ENCODE data around the gene A4GNT. TPM values are rescaled to one million over a fixed set of nuclear protein-coding genes. Genes with fewer than 3 reads are reported as not detected.
"Not testable (repeated sequence)": the region's sequence is repeated elsewhere in the genome, so short reads cannot be mapped to it uniquely, and the experiment has no call there.

The A4GNT gene
- total RNA-seq = not detected

- no peaks in the 10 kb centered on the region for H3K27me3 ChIP-seq (ENCODE audit: insufficient read depth, low read length)
- no peaks in the 10 kb centered on the region for H3K9me3 ChIP-seq (ENCODE audit: low read depth, low read length)
- H3K4me3 ChIP-seq (ENCODE audit: low read length) = no peak within 1 kb of the TSS
- peaks cover 33% of the 10 kb centered on the region for H3K4me1 ChIP-seq (ENCODE audit: insufficient read depth, low read length)
These were observed at the start of gene A4GNT for GRCh38 chr3:138132239-138132638. TSS of gene A4GNT (minus strand) at chr3:138132390. CDS start at chr3:138131256, 1,134 bp downstream.

DNA sequence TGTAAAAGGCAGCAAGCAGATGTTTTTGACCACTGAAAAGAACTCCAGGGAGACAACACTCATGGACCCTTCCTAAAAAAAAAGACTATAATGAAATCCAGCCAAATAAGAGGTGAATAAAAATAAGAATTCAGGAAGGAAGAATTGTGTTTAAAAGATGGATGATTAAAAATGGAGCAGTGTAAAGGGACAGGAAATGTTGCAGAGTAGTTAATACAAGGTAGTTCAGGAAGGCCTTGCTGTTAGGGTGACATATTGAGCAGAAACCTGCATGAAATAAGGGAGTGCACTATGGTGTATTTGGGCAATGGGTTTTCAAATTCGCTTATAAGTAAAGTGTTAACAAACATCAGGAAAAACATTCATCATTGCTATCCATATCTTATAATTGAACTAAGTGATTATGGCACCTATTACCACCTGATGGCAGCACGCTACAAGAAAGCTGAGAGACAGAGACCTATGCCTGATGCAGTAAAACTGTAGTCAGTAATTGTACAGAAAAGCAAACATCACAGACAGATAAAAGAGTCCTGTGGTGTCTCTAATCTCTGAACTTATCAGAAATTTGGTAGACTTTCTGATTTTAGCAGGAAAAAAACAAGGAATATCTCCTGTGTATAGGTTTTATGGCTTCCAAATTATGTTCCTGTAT is 48.3 kb upstream of the A4GNT start:
- Histone ChIP-seq H3K9me3 (ENCODE audit: low read depth, low read length) (no peaks in the 10 kb centered on the region), H3K4me1 (ENCODE audit: insufficient read depth, low read length) (no peaks in the 10 kb centered on the region), H3K27me3 (ENCODE audit: insufficient read depth, low read length) (peaks cover 7% of the 10 kb centered on the region), H3K4me3 (ENCODE audit: low read length) (no peak overlapping the region)

DNA sequence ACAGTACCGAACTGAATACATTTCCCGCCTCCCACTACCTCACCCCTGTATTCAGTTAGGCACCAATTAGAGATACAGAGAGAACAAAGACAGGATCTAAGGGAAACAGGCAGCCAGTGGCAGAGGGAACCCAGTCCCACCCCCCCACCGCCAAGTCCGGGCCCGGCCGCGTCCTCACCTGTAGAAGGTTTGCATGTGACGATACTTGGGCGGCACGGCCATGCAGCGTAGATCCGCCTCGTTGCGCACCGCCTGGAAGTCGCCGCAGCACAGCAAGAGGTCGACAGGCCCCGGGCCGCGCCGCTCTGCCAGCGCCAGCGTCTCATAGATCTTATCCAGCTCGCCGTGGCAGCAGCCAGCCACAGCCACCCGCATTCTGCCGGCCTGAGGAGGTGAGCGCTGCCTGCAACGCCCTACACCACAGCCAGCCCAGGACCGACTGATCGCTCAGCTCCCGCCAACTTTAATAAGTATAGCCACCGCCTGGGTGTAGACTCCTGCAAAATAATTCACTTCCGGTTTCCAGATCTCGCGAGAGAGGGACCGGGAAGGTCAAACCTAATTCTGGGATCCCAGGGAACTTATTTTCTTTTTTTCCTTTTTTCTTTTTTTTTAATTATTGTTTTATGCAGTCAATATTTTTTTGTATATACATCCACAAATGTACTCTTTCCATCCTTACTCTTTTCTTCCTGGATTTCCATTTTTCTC is 42.4 kb upstream of the A4GNT start, which contains the start of gene DBR1:
Gene DBR1, minus strand, starts transcription at position 501 of the 711 bp plus-strand sequence. Its CDS starts 126 bp downstream, at position 375.
- Histone ChIP-seq H3K4me3 (ENCODE audit: low read length) (peak within 1 kb of the TSS; percentile 78), H3K9me3 (ENCODE audit: low read depth, low read length) (no peaks in the 10 kb centered on the region), H3K4me1 (ENCODE audit: insufficient read depth, low read length) (peaks cover 26% of the 10 kb centered on the region), H3K27me3 (ENCODE audit: insufficient read depth, low read length) (no peaks in the 10 kb centered on the region)

GRCh38 chr3:138173769-138174420 is 41.7 kb upstream of the A4GNT start:
- H3K9me3 ChIP-seq (ENCODE audit: low read depth, low read length) = no peaks in the 10 kb centered on the region
- peak overlapping the region; percentile 78 for H3K4me3 ChIP-seq (ENCODE audit: low read length)
- peaks cover 26% of the 10 kb centered on the region for H3K4me1 ChIP-seq (ENCODE audit: insufficient read depth, low read length)
- H3K27me3 ChIP-seq (ENCODE audit: insufficient read depth, low read length) = no peaks in the 10 kb centered on the region

DNA sequence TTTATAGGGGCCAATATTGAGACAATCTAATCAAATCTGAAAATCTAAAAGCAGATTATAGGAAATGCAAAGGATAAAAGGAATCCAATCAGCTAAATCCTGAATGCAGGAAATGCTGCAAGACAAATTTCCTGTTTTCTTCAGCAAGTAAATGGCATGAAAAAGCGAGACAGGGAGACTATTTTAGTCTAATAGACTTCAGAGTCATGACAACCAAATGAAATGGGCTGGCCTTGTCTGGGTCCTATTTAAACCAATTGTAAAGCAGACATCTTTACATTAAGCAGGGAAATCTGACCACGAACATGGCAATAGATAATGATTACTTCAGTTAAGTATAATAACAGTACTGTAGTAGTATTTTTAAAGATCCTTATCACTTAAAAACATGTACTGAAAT is 40.4 kb upstream of the A4GNT start:
- Histone ChIP-seq H3K27me3 (ENCODE audit: insufficient read depth, low read length) (no peaks in the 10 kb centered on the region), H3K4me1 (ENCODE audit: insufficient read depth, low read length) (peaks cover 26% of the 10 kb centered on the region), H3K4me3 (ENCODE audit: low read length) (no peak overlapping the region), H3K9me3 (ENCODE audit: low read depth, low read length) (no peaks in the 10 kb centered on the region)

- Histone ChIP-seq H3K9me3 (ENCODE audit: low read depth, low read length) (no peaks in the 10 kb centered on the region), H3K4me1 (ENCODE audit: insufficient read depth, low read length) (no peaks in the 10 kb centered on the region), H3K27me3 (ENCODE audit: insufficient read depth, low read length) (no peaks in the 10 kb centered on the region), H3K4me3 (ENCODE audit: low read length) (no peak overlapping the region)
These were observed 32.9 kb upstream of the A4GNT start for GRCh38 chr3:138165061-138165460.

GRCh38 chr3:138157743-138158142 is 25.6 kb upstream of the A4GNT start:
- Histone ChIP-seq H3K9me3 (ENCODE audit: low read depth, low read length) (no peaks in the 10 kb centered on the region), H3K4me3 (ENCODE audit: low read length) (no peak overlapping the region), H3K27me3 (ENCODE audit: insufficient read depth, low read length) (no peaks in the 10 kb centered on the region), H3K4me1 (ENCODE audit: insufficient read depth, low read length) (no peaks in the 10 kb centered on the region)

DNA sequence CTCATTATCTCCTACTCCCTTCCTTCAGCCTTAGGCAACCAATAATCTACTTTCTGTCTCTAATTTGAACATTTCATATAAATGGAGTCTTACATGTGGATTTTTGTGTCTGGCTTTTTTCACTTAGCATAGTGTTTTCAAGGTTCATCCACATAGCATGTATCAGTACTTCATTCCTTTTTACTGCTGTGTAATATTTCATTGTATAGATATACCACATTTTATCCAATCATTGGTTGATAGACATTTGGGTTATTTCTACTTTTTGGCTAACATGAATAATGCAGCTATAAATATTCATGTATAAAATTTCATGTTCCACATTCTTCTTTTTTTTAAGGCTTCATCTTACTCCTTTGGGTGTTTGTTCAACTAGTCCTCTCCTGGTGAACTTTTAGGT is 22.3 kb upstream of the A4GNT start:
- no peak overlapping the region for H3K4me3 ChIP-seq (ENCODE audit: low read length)
- H3K27me3 ChIP-seq (ENCODE audit: insufficient read depth, low read length) = no peaks in the 10 kb centered on the region
- H3K9me3 ChIP-seq (ENCODE audit: low read depth, low read length) = no peaks in the 10 kb centered on the region
- no peaks in the 10 kb centered on the region for H3K4me1 ChIP-seq (ENCODE audit: insufficient read depth, low read length)

- H3K9me3 ChIP-seq (ENCODE audit: low read depth, low read length) = no peaks in the 10 kb centered on the region
- no peaks in the 10 kb centered on the region for H3K4me1 ChIP-seq (ENCODE audit: insufficient read depth, low read length)
- H3K27me3 ChIP-seq (ENCODE audit: insufficient read depth, low read length) = no peaks in the 10 kb centered on the region
- H3K4me3 ChIP-seq (ENCODE audit: low read length) = no peak overlapping the region
These were observed 16.3 kb upstream of the A4GNT start for GRCh38 chr3:138148503-138148902.

GRCh38 chr3:138142181-138142580 is 10.0 kb upstream of the A4GNT start:
- H3K27me3 ChIP-seq (ENCODE audit: insufficient read depth, low read length); H3K4me3 ChIP-seq (ENCODE audit: low read length); H3K9me3 ChIP-seq (ENCODE audit: low read depth, low read length): not testable (repeated sequence)
- peaks cover 26% of the 10 kb centered on the region for H3K4me1 ChIP-seq (ENCODE audit: insufficient read depth, low read length)

DNA sequence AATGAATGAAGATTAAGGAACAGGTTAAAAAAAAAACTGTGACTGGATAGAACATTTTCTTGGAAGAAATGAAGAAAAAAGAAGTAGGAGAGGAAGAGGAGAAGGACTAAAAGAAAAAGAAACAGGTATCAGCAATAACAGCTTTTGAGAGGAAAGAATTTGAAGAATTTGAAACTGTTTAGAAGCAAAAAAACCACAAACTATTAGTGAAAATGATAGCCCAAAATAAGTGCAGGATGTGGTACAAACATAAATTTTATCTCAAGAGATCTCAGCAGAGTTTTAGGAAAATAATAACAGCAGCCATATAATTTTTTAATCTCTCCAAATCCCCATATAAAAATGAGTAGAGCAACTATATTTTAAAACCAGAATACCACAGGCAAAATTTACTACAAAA is 8.8 kb upstream of the A4GNT start:
- Histone ChIP-seq H3K9me3 (ENCODE audit: low read depth, low read length) (no peaks in the 10 kb centered on the region), H3K4me3 (ENCODE audit: low read length) (no peak overlapping the region), H3K4me1 (ENCODE audit: insufficient read depth, low read length) (peaks cover 38% of the 10 kb centered on the region), H3K27me3 (ENCODE audit: insufficient read depth, low read length) (no peaks in the 10 kb centered on the region)

- Histone ChIP-seq H3K9me3 (ENCODE audit: low read depth, low read length) (no peaks in the 10 kb centered on the region), H3K4me3 (ENCODE audit: low read length) (no peak overlapping the region), H3K27me3 (ENCODE audit: insufficient read depth, low read length) (no peaks in the 10 kb centered on the region), H3K4me1 (ENCODE audit: insufficient read depth, low read length) (peaks cover 51% of the 10 kb centered on the region)
These were observed 7.5 kb upstream of the A4GNT start for GRCh38 chr3:138139691-138140090.

GRCh38 chr3:138137861-138138260 is 5.7 kb upstream of the A4GNT start:
- Histone ChIP-seq H3K4me3 (ENCODE audit: low read length) (no peak overlapping the region), H3K27me3 (ENCODE audit: insufficient read depth, low read length) (no peaks in the 10 kb centered on the region), H3K4me1 (ENCODE audit: insufficient read depth, low read length) (peaks cover 58% of the 10 kb centered on the region), H3K9me3 (ENCODE audit: low read depth, low read length) (no peaks in the 10 kb centered on the region)

GRCh38 chr3:138136201-138136600 is 4.0 kb upstream of the A4GNT start:
- Histone ChIP-seq H3K4me1 (ENCODE audit: insufficient read depth, low read length) (peaks cover 58% of the 10 kb centered on the region), H3K4me3 (ENCODE audit: low read length) (no peak overlapping the region), H3K9me3 (ENCODE audit: low read depth, low read length) (no peaks in the 10 kb centered on the region), H3K27me3 (ENCODE audit: insufficient read depth, low read length) (no peaks in the 10 kb centered on the region)

- H3K4me3 ChIP-seq (ENCODE audit: low read length) = no peak overlapping the region
- H3K9me3 ChIP-seq (ENCODE audit: low read depth, low read length) = no peaks in the 10 kb centered on the region
- H3K4me1 ChIP-seq (ENCODE audit: insufficient read depth, low read length) = peaks cover 58% of the 10 kb centered on the region
- no peaks in the 10 kb centered on the region for H3K27me3 ChIP-seq (ENCODE audit: insufficient read depth, low read length)
These were observed 3.6 kb upstream of the A4GNT start for GRCh38 chr3:138135833-138136194.
